Uterus (tissue), 2 donors: ENCODE results near the gene TARS3.

Experiments used
- CTCF ChIP-seq, 4 experiments: fragments of 200-600 bp in 2 of 4; fragments of 450-650 bp in 2 of 4; sonication (generic) in 2 of 4; IDR thresholded peaks; one replicate each; pipeline ENCODE4 v1.5.1; 2016 to 2019; ENCODE audit warnings: antibody characterized with exemption in 4 of 4, mild to moderate bottlenecking in 2 of 4, moderate library complexity in 1 of 4
- POLR2A ChIP-seq, 2 donors: fragments of 450-650 bp; IDR thresholded peaks; one replicate each; pipeline ENCODE4 v1.6.1; 2016; ENCODE audit warnings: antibody characterized with exemption in 2 of 2, mild to moderate bottlenecking in 1 of 2, moderate library complexity in 1 of 2

- TF ChIP-seq CTCF (IDR thresholded peaks at IDR 0.05) (no peak), POLR2A (IDR thresholded peaks at IDR 0.05) (no peak)
Measured at GRCh38 chr15:101684877-101685276, 39.4 kb downstream of the TARS3 start.
